Tibial artery (tissue), 4 donors: ENCODE data around the gene TMEM256.
A peak's percentile ranks its signal among the peaks of the same experiment; 100 is the strongest.

Experiments
- DNase-seq, 2 donors: peaks; one replicate each; pipeline ENCODE4 v3.0.0-alpha.2; 2019
- H3K27ac ChIP-seq, 2 donors: fragments of 200-600 bp; sonication (generic) in 1 of 2; 1 replicate in 1 of 2; 2 replicates in 1 of 2; pipeline ENCODE4 v1.5.1; 2018 to 2019; ENCODE audit warnings: mild to moderate bottlenecking in 1 of 2
- H3K27me3 ChIP-seq, 2 donors: fragments of 200-600 bp; sonication (generic) in 1 of 2; one replicate each; pipeline versions ENCODE4 v1.5.1 to v1.6.0; 2016 to 2019
- H3K36me3 ChIP-seq, 3 donors: fragments of 200-600 bp; sonication (generic) in 2 of 3; one replicate each; pipeline ENCODE4 v1.5.1; 2016 to 2019; ENCODE audit warnings: mild to moderate bottlenecking in 2 of 3
- H3K4me1 ChIP-seq, 4 donors: fragments of 200-600 bp; sonication (generic) in 2 of 4; 1 replicate in 3 of 4; 2 replicates in 1 of 4; pipeline ENCODE4 v1.5.1; 2016 to 2019
- H3K4me3 ChIP-seq, 2 donors: fragments of 200-600 bp; sonication (generic) in 1 of 2; 1 replicate in 1 of 2; 2 replicates in 1 of 2; pipeline ENCODE4 v1.5.1; 2018 to 2019; ENCODE audit warnings: mild to moderate bottlenecking in 2 of 2
- H3K9me3 ChIP-seq, 3 donors: fragments of 200-600 bp; sonication (generic) in 1 of 3; one replicate each; pipeline ENCODE4 v1.5.1; 2016 to 2019
- CTCF ChIP-seq, 2 experiments: fragments of 200-600 bp in 1 of 2; fragments of 450-650 bp in 1 of 2; IDR thresholded peaks; one replicate each; pipeline ENCODE4 v1.5.1; 2017 to 2019; ENCODE audit warnings: antibody characterized with exemption in 2 of 2, mild to moderate bottlenecking in 1 of 2, moderate library complexity in 1 of 2
- intact Hi-C: fragments of 100-400 bp; cut with DNase I; formaldehyde crosslinking; loops from one replicate; pipeline ENCODE4 v1.15.0; 2023; ENCODE audit warnings: low total_unique reads

Gene TMEM256

DNA sequence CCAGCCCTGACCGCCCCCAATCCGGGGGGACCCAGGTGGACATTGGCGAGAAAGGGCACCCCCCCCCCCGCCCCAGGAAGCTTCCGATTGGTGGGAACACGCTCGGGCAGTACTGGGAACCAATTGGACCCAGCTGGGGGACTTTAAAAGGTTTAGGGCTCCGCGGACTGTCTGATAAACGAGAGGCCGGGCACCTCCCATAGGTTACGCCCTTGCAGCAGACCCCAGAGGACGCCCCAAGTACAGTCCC, 245 bp downstream of the TMEM256 start:
- Histone ChIP-seq H3K27me3 (no peaks in the 10 kb centered on the region), H3K4me3 (peak overlapping the region; percentile 61 to 74), H3K27ac (peak overlapping the region; percentile 90), H3K9me3 (no peaks in the 10 kb centered on the region), H3K36me3 (peaks cover 0 to 6% (median 0%) of the 10 kb centered on the region in 3 donors), H3K4me1 (peaks cover 0 to 33% (median 24%) of the 10 kb centered on the region in 4 donors)
- no peak for DNase-seq
- no peak for TF ChIP-seq CTCF (IDR thresholded peaks at IDR 0.05)
- intact Hi-C loops, result no loop called here

GRCh38 chr17:7403043-7403726, 712 bp downstream of the TMEM256 start:
- peaks cover 0 to 33% (median 24%) of the 10 kb centered on the region in 4 donors for H3K4me1 ChIP-seq
- peak overlapping the region; percentile 90 for H3K27ac ChIP-seq
- peak in 1 of 2 donors; percentile 63 for DNase-seq
- intact Hi-C loops, result no loop called here
- no peaks in the 10 kb centered on the region for H3K27me3 ChIP-seq
- no peak for TF ChIP-seq CTCF (IDR thresholded peaks at IDR 0.05)
- H3K36me3 ChIP-seq, result peaks cover 0 to 1% (median 0%) of the 10 kb centered on the region in 3 donors
- H3K4me3 ChIP-seq, result peak overlapping the region; percentile 61 to 74
- H3K9me3 ChIP-seq, result no peaks in the 10 kb centered on the region

DNA sequence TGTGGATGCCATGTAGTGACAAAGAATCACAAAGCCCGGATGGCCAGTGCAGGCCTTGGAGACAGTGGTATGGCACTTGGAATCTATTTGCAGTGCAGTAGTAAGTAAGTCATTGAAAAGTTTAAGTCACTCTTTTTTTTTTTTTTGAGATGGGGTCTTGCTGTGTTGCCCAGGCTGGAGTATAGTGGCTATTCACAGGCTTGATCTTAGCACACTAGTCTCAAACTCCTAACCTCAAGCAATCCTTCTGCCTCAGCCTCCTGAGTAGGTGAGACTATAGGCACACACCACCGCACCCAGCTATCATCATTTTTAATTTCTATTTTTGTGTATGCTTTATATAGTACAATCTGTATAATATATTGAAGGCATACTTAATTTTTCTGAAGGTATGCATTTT, 5.3 kb downstream of the TMEM256 start:
- no peak for TF ChIP-seq CTCF (IDR thresholded peaks at IDR 0.05)
- intact Hi-C loops, result no loop called here
- H3K27me3 ChIP-seq, result no peaks in the 10 kb centered on the region

DNA sequence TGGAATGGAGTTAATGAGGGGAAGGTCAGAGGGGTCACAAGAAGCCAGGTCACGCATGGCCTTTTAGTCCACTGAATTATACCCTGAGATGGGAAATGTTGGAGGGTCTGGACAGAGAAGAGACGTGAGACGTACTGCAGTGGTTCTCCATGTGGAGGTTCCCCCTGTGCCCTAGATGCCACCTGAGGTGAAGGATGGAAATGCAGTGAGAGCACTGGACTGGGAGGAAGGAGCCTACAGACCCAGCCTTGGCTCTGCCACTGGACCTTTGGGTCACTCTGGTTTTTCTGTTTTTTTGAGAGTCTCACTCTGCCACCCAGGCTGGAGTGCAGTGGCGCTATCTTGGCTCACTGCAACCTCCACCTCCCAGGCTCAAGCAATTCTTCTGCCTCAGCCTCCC, 7.8 kb downstream of the TMEM256 start:
- DNase-seq, result no peak
- Histone ChIP-seq H3K27ac (no peak overlapping the region), H3K9me3 (no peaks in the 10 kb centered on the region), H3K4me3 (no peak overlapping the region), H3K36me3 (peaks cover 0 to 6% (median 0%) of the 10 kb centered on the region in 3 donors), H3K4me1 (peaks cover 0 to 24% (median 16%) of the 10 kb centered on the region in 4 donors), H3K27me3 (no peaks in the 10 kb centered on the region)
- no peak for TF ChIP-seq CTCF (IDR thresholded peaks at IDR 0.05)
- intact Hi-C loops, result no loop called here

More for the DNA sequence above, 5.3 kb downstream of the TMEM256 start:
- Histone ChIP-seq H3K4me1 (peaks cover 0 to 28% (median 25%) of the 10 kb centered on the region in 4 donors), H3K9me3 (no peaks in the 10 kb centered on the region), H3K27ac (no peak overlapping the region), H3K4me3 (no peak overlapping the region), H3K36me3 (no peaks in the 10 kb centered on the region)
- DNase-seq, result no peak

GRCh38 chr17:7394452-7395191, 9.3 kb downstream of the TMEM256 start, which contains the start of gene PLSCR3:
Gene PLSCR3 (minus strand): TSS chr17:7394525. CDS start chr17:7394110, 415 bp downstream.
- H3K9me3 ChIP-seq, result no peaks in the 10 kb centered on the region
- intact Hi-C loops, result no loop called here
- H3K4me3 ChIP-seq, result peak within 1 kb of the TSS; percentile 62 to 73
- H3K36me3 ChIP-seq, result peaks cover 0 to 21% (median 15%) of the 10 kb centered on the region in 3 donors
- H3K27ac ChIP-seq, result peak within 1 kb of the TSS; percentile 88 to 90
- DNase-seq, result peak; percentile 87 to 94
- peak; percentile 27 to 51 for TF ChIP-seq CTCF (IDR thresholded peaks at IDR 0.05)
- peaks cover 0 to 26% (median 16%) of the 10 kb centered on the region in 4 donors for H3K4me1 ChIP-seq
- H3K27me3 ChIP-seq, result no peaks in the 10 kb centered on the region
